GM23338 (cell line): ENCODE data around the gene CDKN3. TPM values are rescaled to one million over a fixed set of nuclear protein-coding genes. Genes with fewer than 3 reads are reported as not detected.
A peak's percentile ranks its signal among the peaks of the same experiment; 100 is the strongest.

ENCODE experiments used
- ATAC-seq: fragments of 200-7000 bp; cut with Tn5 transposase; 3 replicates; pipeline ENCODE4 v1.9.1; 2020
- DNase-seq: peaks from one replicate; pipeline ENCODE4 v3.0.0-alpha.2; 2015; ENCODE audit warnings: low spot score
- H2AFZ ChIP-seq: fragments of 200-600 bp; sonication (generic); 2 replicates; pipeline ENCODE4 v1.8.0; 2016; ENCODE audit warnings: antibody characterized with exemption, mild to moderate bottlenecking, moderate library complexity
- H3F3A ChIP-seq: fragments of 200-600 bp; sonication (generic); replicated peaks from 2 replicates; pipeline ENCODE4 v1.8.0; 2017; ENCODE audit warnings: antibody characterized with exemption, mixed run types, low read depth
- H3K27ac ChIP-seq: fragments of 200-600 bp; sonication (generic); 2 replicates; pipeline ENCODE4 v1.6.1; 2016; ENCODE audit warnings: low read depth
- H3K27me3 ChIP-seq: fragments of 200-600 bp; sonication (generic); 2 replicates; pipeline ENCODE4 v1.8.0; 2016; ENCODE audit warnings: mild to moderate bottlenecking, mixed run types, moderate library complexity; ENCODE audit not compliant: insufficient read depth
- H3K36me3 ChIP-seq: fragments of 200-600 bp; sonication (generic); 2 replicates; pipeline ENCODE4 v1.8.0; 2016; ENCODE audit warnings: mild to moderate bottlenecking; ENCODE audit not compliant: insufficient read depth
- H3K4me1 ChIP-seq: fragments of 200-600 bp; sonication (generic); 2 replicates; pipeline ENCODE4 v1.8.0; 2016; ENCODE audit warnings: mild to moderate bottlenecking, moderate library complexity; ENCODE audit not compliant: insufficient read depth
- H3K4me2 ChIP-seq: fragments of 200-600 bp; sonication (generic); 2 replicates; pipeline ENCODE4 v1.7.1; 2017; ENCODE audit warnings: mixed run types
- H3K4me3 ChIP-seq: fragments of 200-600 bp; sonication (generic); 2 replicates; pipeline ENCODE4 v1.6.1; 2016; ENCODE audit warnings: mixed run types
- H3K79me2 ChIP-seq: fragments of 200-600 bp; sonication (generic); replicated peaks from 2 replicates; pipeline ENCODE4 v1.8.0; 2017; ENCODE audit warnings: mild to moderate bottlenecking; ENCODE audit not compliant: insufficient read depth
- H3K9me2 ChIP-seq: fragments of 200-600 bp; sonication (generic); 2 replicates; pipeline ENCODE4 v1.8.0; 2017; ENCODE audit not compliant: insufficient read depth
- H4K20me1 ChIP-seq: fragments of 200-600 bp; sonication (generic); replicated peaks from 2 replicates; pipeline ENCODE4 v1.8.0; 2017; ENCODE audit warnings: mild to moderate bottlenecking; ENCODE audit not compliant: insufficient read depth
- H3K27ac Mint-ChIP-seq: 2 replicates; pipeline ENCODE4 v1.8.0; 2020; ENCODE audit warnings: inconsistent platforms, mild to moderate bottlenecking, moderate library complexity, mixed read lengths
- H3K27me3 Mint-ChIP-seq: 3 replicates; pipeline ENCODE4 v1.8.0; 2022; ENCODE audit warnings: low read depth, mild to moderate bottlenecking, moderate library complexity, mixed read lengths, inconsistent platforms; ENCODE audit not compliant: insufficient read depth, poor library complexity
- H3K36me3 Mint-ChIP-seq: 3 replicates; pipeline ENCODE4 v1.8.0; 2021; ENCODE audit warnings: low read depth, mild to moderate bottlenecking, inconsistent platforms, moderate library complexity, mixed read lengths
- H3K4me1 Mint-ChIP-seq: 3 replicates; pipeline ENCODE4 v1.8.0; 2020; ENCODE audit warnings: mild to moderate bottlenecking, inconsistent platforms, mixed read lengths
- H3K4me3 Mint-ChIP-seq: 3 replicates; pipeline ENCODE4 v1.8.0; 2021; ENCODE audit warnings: moderate library complexity, mild to moderate bottlenecking, inconsistent platforms, mixed read lengths
- H3K9me3 Mint-ChIP-seq: 3 replicates; pipeline ENCODE4 v1.8.0; 2020; ENCODE audit warnings: moderate library complexity, mild to moderate bottlenecking, inconsistent platforms, mixed read lengths
- EZH2 ChIP-seq: fragments of 200-600 bp; sonication (generic); IDR thresholded peaks from one replicate; pipeline ENCODE4 v1.8.0; 2017; ENCODE audit warnings: antibody characterized with exemption, mild to moderate bottlenecking, low read depth; ENCODE audit not compliant: unreplicated experiment
- EZH2phosphoT487 ChIP-seq: fragments of 200-600 bp; sonication (generic); IDR thresholded peaks from one replicate; pipeline ENCODE4 v1.8.1; 2018; ENCODE audit warnings: antibody characterized with exemption; ENCODE audit not compliant: unreplicated experiment
- JUNB ChIP-seq: IDR thresholded peaks from one replicate; pipeline ENCODE4 v1.6.1; 2016; ENCODE audit warnings: antibody characterized with exemption; ENCODE audit not compliant: unreplicated experiment
- NANOG ChIP-seq: IDR thresholded peaks from 2 replicates; pipeline ENCODE4 v1.6.1; 2016; ENCODE audit warnings: antibody characterized with exemption, borderline replicate concordance
- STAT1 ChIP-seq: IDR thresholded peaks from one replicate; pipeline ENCODE4 v1.6.1; 2016; ENCODE audit warnings: antibody characterized with exemption; ENCODE audit not compliant: unreplicated experiment
- ZNF331 ChIP-seq: fragments of 250-450 bp; sonication (Bioruptor Pico); IDR thresholded peaks from 2 replicates; pipeline ENCODE4 v1.5.0; 2020; ENCODE audit warnings: low read depth, mild to moderate bottlenecking, moderate library complexity
- polyA plus RNA-seq: library from polyadenylated mRNA; unstranded; fragments of >200 nt; fragmentation: Nextera tagmentation; extraction: Ambion mirVana; gene quantifications from 2 replicates; pipeline ENCODE4 v1.2.1, GENCODE V29; 2016
- total RNA-seq: library from RNA; depleted of rRNA; stranded (reverse); fragments of >200 nt; shearing (Covaris generic); gene quantifications from 2 replicates; pipeline ENCODE4 v1.2.3, GENCODE V29; 2014
- TF ChIP-seq, protein P1 (sequence below): IDR thresholded peaks from 2 replicates; pipeline ENCODE4 v1.6.1; 2016; ENCODE audit warnings: antibody characterized with exemption
- TF ChIP-seq, protein P2 (sequence below): IDR thresholded peaks from one replicate; pipeline ENCODE4 v1.6.1; 2018; ENCODE audit warnings: antibody characterized with exemption; ENCODE audit not compliant: unreplicated experiment
- TF ChIP-seq, protein P3 (sequence below): fragments of 250-450 bp; sonication (Bioruptor Pico); IDR thresholded peaks from 2 replicates; pipeline ENCODE4 v1.5.0; 2020; ENCODE audit warnings: mild to moderate bottlenecking, moderate library complexity

Gene CDKN3
- total and polyA plus RNA-seq, 2 experiments from 2014 or later: 36.3 to 97.4 TPM

DNA sequence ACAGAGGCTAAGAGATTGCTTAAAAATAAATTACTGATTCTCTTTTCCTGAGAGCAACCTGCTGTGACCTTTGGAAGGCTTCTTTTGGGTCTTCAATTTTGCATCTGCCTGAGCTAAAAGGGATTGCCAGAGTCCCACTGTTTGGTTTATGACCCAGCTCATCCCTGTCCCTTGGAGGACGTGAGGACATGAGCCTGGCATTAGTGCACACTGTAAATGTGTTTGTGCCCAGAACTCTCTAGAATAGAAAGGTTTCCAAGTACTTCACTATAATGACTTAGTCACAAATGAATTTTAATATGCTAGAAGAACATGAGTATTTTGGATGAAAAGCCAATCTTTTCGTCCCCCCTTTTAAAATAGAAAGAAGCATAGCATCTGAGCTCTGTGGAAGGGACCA lies 47.1 kb upstream of the CDKN3 start:
- Histone ChIP-seq H3K27ac (peak overlapping the region; percentile 60; the same call in 1 of the 2 replicates), H3K9me2 (no peaks in the 10 kb centered on the region), H3K27me3 (no peaks in the 10 kb centered on the region), H3K79me2 (no peaks in the 10 kb centered on the region), H3F3A (no peaks in the 10 kb centered on the region), H4K20me1 (no peaks in the 10 kb centered on the region), H3K4me2 (no peak overlapping the region), H2AFZ (peak overlapping the region; percentile 91; the same call in 1 of the 2 replicates), H3K4me1 (peaks cover 21% of the 10 kb centered on the region), H3K4me3 (no peak overlapping the region), H3K36me3 (peaks cover 9% of the 10 kb centered on the region; the same call in 1 of the 2 replicates)
- H3K27me3 Mint-ChIP-seq: peaks cover under 1% of the 10 kb centered on the region
- H3K27ac Mint-ChIP-seq: no peak overlapping the region
- DNase-seq (no peak), ATAC-seq (no peak)
- H3K9me3 Mint-ChIP-seq: peaks cover 22% of the 10 kb centered on the region
- H3K4me1 Mint-ChIP-seq: peaks cover 20% of the 10 kb centered on the region
- H3K4me3 Mint-ChIP-seq: no peak overlapping the region
- H3K36me3 Mint-ChIP-seq: peaks cover 21% of the 10 kb centered on the region
- TF ChIP-seq STAT1: no peak
- TF ChIP-seq EZH2: no peak
- no peak for TF ChIP-seq ZNF331 (CRISPR knock-in tag)
- TF ChIP-seq, protein P1, sequence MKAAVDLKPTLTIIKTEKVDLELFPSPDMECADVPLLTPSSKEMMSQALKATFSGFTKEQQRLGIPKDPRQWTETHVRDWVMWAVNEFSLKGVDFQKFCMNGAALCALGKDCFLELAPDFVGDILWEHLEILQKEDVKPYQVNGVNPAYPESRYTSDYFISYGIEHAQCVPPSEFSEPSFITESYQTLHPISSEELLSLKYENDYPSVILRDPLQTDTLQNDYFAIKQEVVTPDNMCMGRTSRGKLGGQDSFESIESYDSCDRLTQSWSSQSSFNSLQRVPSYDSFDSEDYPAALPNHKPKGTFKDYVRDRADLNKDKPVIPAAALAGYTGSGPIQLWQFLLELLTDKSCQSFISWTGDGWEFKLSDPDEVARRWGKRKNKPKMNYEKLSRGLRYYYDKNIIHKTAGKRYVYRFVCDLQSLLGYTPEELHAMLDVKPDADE: no peak
- TF ChIP-seq, protein P2, sequence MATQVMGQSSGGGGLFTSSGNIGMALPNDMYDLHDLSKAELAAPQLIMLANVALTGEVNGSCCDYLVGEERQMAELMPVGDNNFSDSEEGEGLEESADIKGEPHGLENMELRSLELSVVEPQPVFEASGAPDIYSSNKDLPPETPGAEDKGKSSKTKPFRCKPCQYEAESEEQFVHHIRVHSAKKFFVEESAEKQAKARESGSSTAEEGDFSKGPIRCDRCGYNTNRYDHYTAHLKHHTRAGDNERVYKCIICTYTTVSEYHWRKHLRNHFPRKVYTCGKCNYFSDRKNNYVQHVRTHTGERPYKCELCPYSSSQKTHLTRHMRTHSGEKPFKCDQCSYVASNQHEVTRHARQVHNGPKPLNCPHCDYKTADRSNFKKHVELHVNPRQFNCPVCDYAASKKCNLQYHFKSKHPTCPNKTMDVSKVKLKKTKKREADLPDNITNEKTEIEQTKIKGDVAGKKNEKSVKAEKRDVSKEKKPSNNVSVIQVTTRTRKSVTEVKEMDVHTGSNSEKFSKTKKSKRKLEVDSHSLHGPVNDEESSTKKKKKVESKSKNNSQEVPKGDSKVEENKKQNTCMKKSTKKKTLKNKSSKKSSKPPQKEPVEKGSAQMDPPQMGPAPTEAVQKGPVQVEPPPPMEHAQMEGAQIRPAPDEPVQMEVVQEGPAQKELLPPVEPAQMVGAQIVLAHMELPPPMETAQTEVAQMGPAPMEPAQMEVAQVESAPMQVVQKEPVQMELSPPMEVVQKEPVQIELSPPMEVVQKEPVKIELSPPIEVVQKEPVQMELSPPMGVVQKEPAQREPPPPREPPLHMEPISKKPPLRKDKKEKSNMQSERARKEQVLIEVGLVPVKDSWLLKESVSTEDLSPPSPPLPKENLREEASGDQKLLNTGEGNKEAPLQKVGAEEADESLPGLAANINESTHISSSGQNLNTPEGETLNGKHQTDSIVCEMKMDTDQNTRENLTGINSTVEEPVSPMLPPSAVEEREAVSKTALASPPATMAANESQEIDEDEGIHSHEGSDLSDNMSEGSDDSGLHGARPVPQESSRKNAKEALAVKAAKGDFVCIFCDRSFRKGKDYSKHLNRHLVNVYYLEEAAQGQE: no peak
- no peak for TF ChIP-seq JUNB
- TF ChIP-seq EZH2phosphoT487: no peak
- TF ChIP-seq NANOG: no peak
- TF ChIP-seq, protein P3, sequence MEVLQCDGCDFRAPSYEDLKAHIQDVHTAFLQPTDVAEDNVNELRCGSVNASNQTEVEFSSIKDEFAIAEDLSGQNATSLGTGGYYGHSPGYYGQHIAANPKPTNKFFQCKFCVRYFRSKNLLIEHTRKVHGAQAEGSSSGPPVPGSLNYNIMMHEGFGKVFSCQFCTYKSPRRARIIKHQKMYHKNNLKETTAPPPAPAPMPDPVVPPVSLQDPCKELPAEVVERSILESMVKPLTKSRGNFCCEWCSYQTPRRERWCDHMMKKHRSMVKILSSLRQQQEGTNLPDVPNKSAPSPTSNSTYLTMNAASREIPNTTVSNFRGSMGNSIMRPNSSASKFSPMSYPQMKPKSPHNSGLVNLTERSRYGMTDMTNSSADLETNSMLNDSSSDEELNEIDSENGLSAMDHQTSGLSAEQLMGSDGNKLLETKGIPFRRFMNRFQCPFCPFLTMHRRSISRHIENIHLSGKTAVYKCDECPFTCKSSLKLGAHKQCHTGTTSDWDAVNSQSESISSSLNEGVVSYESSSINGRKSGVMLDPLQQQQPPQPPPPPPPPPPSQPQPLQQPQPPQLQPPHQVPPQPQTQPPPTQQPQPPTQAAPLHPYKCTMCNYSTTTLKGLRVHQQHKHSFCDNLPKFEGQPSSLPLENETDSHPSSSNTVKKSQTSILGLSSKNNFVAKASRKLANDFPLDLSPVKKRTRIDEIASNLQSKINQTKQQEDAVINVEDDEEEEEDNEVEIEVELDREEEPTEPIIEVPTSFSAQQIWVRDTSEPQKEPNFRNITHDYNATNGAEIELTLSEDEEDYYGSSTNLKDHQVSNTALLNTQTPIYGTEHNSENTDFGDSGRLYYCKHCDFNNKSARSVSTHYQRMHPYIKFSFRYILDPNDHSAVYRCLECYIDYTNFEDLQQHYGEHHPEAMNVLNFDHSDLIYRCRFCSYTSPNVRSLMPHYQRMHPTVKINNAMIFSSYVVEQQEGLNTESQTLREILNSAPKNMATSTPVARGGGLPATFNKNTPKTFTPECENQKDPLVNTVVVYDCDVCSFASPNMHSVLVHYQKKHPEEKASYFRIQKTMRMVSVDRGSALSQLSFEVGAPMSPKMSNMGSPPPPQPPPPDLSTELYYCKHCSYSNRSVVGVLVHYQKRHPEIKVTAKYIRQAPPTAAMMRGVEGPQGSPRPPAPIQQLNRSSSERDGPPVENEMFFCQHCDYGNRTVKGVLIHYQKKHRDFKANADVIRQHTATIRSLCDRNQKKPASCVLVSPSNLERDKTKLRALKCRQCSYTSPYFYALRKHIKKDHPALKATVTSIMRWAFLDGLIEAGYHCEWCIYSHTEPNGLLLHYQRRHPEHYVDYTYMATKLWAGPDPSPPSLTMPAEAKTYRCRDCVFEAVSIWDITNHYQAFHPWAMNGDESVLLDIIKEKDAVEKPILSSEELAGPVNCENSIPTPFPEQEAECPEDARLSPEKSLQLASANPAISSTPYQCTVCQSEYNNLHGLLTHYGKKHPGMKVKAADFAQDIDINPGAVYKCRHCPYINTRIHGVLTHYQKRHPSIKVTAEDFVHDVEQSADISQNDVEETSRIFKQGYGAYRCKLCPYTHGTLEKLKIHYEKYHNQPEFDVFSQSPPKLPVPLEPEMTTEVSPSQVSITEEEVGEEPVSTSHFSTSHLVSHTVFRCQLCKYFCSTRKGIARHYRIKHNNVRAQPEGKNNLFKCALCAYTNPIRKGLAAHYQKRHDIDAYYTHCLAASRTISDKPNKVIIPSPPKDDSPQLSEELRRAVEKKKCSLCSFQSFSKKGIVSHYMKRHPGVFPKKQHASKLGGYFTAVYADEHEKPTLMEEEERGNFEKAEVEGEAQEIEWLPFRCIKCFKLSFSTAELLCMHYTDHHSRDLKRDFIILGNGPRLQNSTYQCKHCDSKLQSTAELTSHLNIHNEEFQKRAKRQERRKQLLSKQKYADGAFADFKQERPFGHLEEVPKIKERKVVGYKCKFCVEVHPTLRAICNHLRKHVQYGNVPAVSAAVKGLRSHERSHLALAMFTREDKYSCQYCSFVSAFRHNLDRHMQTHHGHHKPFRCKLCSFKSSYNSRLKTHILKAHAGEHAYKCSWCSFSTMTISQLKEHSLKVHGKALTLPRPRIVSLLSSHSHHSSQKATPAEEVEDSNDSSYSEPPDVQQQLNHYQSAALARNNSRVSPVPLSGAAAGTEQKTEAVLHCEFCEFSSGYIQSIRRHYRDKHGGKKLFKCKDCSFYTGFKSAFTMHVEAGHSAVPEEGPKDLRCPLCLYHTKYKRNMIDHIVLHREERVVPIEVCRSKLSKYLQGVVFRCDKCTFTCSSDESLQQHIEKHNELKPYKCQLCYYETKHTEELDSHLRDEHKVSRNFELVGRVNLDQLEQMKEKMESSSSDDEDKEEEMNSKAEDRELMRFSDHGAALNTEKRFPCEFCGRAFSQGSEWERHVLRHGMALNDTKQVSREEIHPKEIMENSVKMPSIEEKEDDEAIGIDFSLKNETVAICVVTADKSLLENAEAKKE: no peak
